Raji (cell line): ENCODE measurements around the gene ARHGEF37.

Source experiments
- POLR2A ChIP-seq: IDR thresholded peaks from 2 replicates; pipeline ENCODE4 v1.6.1; 2011; ENCODE audit warnings: low read depth, low read length, control low read depth; ENCODE audit not compliant: insufficient read depth

ARHGEF37 gene

DNA sequence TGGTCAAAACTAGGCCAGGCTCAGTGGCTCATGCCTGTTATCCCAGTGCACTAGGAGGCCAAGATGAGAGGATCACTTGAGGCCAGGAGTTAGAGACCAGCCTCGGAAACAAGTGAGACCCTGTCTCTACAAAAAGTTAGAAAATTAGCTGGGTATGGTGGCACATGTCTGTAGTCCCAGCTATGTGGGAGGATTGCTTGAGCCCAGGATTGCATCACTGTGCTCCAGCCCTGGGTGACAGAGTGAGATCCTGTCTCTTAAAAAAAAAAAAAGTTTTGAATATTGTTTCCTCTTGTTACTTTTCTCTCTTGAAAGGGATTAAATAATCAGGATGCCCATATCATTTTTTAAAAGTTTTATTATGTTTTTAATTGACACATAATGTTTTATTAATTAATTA, 7.6 kb downstream of the ARHGEF37 start:
- no peak for TF ChIP-seq POLR2A

DNA sequence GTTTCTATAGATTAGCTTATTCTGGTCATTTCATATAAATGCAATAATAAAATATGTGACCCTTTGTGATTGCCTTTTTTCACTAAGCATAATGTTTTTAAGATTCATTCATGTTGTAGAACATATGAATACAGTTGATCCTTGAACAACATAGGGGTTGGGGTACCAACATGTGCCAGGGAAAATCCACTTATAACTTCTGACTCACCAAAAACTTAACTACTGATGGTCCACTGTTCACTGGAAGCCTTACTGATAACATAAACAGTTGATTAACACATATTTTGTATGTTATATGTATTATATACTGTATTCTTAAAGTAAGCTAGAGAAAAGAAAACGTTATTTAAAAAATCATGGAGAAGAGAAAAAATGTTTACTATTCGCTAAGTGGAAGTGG, 12.1 kb downstream of the ARHGEF37 start:
- no peak for TF ChIP-seq POLR2A

DNA sequence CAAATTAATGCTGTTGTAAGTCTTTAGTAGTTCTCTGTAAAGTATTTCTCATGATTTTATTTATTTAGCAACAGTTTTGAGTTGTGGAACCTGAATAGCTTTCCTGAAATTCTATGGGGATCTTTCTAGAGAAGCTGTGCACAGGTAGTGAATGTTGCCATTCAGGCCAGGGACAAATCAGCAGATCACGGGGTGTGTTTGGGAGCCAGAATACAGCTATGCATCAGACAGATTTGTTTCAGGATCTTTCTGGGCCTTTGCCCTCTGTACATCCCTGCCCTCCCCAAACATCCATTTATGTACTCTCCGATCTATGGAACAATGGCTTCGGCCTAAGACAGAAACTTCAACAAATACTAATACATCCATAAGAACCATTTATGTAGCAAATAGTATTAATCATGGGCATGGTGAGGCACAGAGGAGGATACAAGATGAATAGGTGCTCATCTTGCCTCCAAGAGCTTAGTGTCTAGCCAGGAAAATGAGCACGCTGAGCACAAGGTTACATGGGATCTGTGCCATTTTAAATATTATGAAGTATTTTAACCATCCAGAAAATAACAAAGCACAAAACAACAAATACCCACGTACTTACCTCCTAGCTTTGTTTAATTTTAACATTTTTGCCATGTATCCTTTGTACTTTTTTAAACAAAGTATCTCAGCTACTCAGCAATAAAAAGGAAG, 13.1 kb downstream of the ARHGEF37 start:
- no peak for TF ChIP-seq POLR2A

DNA sequence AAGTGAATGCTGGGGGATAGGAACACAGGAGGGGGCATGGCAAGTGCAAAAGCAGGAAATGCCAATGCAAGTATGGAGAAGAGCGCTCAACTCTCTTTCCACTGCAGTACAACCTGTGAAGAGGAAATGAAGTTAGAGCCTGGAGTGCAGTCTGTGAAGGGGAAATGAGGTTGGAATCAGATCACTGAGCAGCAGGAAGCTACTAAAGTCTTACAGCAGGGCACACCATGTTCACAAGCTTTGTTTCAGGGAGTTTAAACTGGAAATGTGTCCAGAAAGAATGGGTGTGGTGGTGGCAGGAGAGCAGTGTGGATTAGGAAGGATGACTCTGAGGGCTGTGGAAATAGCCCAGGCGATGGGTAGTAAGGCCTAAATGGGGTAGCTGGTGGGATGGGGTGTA, 15.4 kb downstream of the ARHGEF37 start:
- no peak for TF ChIP-seq POLR2A

DNA sequence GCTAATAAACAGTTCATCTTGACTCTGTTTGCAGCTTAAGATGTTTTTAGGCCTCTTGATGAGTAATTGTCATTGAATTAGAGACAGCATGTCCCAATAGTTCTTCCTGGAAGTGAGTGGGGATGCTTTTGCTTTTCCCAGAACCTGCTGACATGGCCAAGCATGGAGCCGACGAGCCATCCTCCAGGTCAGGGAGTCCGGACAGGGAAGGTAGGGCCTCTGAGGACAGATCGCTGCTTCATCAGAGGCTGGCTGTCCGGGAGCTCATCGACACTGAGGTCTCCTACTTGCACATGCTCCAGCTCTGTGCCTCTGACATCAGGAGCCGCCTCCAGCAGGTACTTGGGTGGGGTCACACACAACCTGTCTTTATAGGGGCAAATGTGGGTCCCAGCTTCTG, 16.3 kb downstream of the ARHGEF37 start:
- TF ChIP-seq POLR2A: no peak

DNA sequence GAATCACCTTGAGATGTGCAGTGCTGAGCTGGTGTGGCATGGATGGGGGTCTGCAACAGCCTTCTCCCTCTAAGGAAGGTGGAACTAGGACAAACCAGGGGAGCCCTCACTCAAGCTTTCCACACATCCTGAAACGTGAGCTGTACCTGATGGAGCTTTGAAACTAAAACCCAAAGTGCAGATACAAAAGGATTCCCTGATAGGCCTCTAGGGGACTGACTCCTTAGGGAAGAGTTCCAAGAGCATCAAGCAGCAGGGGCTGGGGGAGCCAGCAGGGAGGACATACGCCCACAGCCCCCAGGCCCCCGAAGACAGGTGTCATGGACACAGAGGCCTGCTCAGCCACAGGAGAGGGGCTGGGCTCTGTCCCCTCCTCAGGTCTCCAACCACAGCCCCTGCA, 17.7 kb downstream of the ARHGEF37 start:
- no peak for TF ChIP-seq POLR2A

DNA sequence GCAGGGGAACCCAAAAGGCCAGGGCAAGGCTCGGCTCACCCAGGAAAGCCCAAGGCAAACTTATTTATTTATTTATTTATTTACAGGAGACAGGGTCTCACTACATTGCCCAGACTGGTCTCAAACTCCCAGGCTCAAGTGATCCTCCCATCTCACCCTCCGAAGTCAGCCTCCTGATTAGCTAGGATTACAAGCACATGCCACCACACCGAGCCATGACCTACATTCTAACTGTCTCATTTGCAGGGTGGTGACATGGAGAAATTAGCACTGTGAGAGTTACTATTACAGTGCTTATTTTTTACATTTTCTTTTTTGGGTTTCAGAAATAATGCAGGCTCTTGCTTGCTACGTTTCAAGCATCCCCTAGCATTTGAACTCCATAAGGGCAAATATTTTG, 18.1 kb downstream of the ARHGEF37 start:
- no peak for TF ChIP-seq POLR2A

DNA sequence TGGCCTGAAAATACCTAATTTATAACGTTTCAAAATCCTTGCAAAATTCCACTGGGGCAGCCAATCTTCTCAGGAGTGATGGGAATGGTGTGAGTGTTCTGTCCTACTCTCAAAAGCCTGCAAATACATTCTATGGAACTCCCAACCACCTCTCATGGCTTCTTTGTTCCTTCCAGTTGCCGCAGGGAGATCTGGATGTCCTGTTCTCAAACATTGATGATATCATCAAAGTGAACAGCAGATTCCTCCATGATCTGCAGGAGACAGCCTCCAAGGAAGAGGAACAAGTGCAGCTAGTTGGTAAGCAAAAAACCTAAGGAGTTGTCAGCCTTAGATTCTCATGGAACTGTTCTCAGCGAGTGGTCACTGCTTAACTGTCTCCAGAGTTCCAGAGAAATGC, 19.6 kb downstream of the ARHGEF37 start:
- TF ChIP-seq POLR2A: no peak

DNA sequence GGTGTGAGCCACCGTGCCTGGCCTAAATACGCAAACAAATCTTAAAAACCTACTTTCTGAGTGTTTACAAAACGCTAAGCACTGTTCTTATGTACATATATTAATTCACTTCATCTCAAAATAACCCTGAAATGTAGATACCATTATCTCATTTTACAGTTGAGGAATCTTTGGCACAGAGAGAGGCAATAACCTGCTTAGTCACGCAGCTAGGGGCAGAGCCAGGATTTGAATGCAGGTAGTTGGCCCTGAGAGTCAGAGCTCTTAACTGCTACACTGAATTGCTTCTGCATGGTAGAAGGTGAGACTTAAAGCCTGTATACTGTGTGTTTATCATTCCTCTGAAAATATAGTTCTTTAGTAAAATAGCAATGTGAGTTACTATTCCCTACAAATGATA, 21.9 kb downstream of the ARHGEF37 start:
- no peak for TF ChIP-seq POLR2A

DNA sequence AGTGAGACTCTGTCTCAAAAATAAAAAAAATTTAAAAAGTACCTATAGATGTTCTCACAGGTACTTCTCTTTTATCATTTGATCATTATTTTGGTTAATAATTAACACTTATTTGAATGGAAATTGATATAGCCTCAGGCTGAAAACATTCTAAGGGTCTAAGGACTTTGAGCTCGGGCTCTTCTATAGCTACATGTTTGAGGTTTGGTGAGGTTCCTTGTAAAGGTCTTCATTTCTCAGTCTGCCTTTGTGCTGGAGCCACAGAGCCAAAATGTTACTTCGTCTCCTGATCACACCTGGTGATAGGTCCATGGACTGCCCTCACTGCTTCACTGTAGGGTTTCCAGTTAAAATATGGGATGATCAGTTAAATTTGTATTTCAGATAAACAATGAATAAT, 22.6 kb downstream of the ARHGEF37 start:
- TF ChIP-seq POLR2A: no peak

DNA sequence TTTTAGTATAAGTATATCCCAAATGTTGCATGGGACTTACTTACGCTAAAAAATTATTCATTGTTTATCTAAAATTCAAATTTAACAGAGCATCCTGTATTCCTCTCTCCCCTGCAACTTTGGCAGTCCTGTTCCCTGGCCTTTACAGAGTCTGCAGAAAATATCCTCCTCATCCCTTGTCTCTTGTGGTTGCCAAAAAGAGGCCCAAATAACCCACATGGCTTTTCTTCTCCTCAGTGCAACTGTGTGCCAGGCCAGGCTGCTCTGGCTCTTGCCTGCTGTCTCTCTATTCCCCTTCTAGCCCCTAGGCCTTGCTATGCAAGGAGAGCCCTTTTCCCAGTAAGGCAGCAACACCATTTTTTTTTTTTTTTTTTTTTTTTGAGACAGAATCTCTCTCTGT, 23.0 kb downstream of the ARHGEF37 start:
- TF ChIP-seq POLR2A: no peak

DNA sequence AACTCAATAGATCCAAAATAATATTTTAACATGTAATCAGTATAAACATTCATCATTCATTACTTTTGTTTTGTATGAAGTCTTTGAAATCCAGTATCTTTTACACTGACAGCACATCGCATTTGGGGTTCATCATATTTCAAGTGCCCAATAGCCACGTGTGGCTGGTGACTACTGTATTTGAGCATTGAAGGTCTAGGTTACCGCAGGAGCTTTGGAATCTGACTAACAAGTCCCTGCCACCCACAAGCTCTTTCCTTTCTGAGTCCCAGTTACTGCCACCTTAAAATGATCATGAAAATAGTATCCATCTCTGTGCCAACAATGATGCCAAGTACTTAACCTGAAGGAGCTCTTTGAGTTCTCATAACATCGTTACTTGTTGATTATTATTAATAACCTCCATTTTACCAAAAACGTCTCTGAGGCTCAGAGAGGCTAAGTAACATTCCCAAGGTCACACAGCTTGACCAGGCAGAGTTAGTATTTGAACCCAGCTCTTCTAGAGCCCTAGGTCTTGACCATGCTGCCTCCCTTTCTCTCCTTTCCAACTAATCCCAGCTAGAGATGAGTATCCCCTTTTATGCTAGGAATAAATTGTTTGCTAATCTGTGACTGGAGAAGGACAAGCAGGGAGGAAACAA, 24.2 kb downstream of the ARHGEF37 start:
- TF ChIP-seq POLR2A: no peak

DNA sequence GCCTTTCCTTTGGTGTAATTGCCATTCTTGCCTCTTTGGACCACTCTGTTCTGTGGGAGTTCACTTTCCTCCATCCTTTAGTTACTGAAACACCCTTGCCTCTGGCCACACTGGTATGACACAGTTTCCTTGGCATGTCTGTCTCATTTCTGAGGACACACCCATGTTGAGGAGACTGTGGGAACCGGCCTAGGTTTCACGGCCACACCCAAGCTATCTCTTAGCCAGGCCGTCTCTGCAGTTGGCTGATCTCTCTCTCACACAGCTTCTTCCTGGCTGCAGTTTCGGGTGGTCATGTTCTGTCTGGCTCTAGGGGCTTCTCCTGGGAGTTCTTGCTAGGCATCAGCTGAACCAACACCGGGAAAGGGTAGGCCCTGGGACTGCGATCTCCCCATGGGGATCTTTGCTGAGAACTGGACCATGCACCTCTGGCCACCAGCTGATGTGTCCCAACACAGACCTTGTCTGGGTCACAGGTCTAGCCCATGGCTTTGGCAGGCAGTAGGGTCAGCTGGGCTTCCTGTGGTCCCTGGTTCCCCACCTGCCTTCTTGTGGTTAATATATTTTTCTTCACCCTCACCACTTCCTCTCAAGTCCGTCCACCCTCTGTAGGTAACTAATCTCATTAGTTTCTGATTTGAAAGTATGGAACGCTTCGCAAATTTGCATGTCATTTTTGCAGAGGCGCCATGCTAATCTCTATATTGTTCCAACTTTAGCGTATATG, 24.9 kb downstream of the ARHGEF37 start:
- TF ChIP-seq POLR2A: no peak

DNA sequence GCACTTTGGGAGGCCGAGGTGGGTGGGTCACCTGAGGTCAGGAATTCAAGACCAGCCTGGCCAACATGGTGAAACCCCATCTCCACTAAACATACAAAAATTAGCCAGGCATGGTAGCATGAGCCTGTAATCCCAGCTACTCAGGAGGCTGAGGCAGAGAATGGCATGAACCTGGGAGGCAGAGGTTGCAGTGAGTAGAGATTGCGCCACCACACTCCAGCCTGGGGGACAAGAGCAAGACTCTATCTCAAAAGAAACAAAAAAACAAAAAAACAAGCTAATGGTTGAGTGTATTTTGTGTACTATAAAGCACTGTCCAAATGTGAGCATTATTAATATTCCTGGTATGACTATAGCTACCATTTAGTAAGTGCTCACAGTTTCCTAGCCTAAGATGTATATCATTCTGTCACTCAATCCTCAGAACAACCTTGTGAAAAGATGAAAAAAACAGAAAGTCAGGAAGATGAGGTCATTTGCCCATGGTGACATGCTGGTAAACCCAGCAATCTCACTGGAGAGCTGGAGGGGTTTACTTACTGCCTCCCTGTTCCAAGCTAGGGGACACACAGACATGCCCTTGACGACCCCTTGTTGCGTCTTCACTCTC, 27.7 kb downstream of the ARHGEF37 start:
- no peak for TF ChIP-seq POLR2A

DNA sequence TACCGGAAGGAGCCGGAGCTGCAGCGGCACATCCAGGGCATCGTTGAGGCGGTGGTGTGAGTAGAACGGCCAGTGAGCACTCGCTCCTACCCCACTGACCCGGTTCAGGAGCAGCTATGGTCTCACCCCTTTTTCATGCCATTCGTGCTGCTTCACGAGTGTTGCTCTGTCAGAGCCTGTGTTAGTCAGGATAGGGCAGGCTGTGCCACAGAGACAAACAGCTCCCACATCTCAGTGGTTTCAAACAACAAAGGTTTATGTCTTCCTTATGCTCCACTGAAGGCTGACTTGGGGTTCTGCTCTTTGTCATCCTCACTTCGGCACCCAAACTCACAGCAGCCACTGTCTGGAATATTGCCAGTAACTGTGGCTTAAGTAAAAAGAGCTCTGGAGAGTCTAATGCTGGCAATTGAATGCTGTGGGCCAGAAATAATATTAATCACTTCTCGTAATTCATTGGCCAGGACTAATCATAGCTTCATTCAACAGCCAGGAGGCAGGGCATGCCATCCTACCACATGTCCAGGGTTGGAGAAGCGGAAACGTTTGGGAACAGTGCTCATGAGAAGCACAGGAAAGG, 28.4 kb downstream of the ARHGEF37 start:
- no peak for TF ChIP-seq POLR2A
